ENCODE data around the gene DBNDD1.

The DBNDD1 gene

DNA sequence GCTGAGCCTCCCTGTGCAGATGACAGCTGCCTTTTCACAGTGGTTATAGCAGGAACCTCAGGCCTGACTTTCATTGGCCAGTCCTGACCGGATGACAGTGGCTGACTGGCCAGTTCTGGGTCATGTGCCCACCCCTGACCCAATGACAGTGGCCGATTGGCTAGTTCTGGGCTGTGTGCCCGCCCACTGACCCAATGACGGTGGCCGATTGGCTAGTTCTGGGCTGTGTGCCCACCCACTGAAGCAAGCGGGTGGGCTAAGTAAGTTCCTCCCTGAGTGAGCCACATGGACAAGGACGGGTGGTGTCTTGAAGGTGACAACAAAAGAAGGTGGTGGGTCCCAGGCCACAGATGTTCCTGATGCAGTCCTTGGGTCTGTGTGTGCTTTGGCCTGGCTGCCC, 61.2 kb downstream of the DBNDD1 start:
- no peak for DNase-seq

DNA sequence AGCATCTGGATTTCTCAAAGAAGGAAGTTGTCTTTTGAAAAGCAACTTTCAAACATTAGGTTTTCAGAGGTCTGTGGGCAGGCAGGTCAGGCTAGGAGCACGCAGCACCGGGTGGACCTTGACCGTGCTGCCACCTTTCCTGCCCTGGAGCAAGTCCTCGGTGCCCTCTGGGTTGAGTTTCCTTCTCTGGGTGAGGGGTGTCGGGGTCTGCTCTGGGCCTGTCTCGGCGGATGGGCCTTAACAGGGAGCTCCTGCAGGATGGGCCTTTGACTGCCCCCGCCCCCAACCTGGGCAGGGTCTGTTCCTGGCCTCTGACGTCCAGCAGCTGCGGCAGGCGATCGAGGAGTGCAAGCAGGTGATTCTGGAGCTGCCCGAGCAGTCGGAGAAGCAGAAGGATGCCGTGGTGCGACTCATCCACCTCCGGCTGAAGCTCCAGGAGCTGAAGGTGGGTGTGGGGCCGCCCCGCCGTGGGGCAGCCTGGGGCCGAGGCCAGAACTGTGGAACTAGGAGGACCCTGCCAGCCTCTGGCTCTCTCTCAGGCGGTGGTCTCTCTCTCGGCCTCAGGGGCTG, 62.0 kb downstream of the DBNDD1 start:
- DNase-seq = no peak

DNA sequence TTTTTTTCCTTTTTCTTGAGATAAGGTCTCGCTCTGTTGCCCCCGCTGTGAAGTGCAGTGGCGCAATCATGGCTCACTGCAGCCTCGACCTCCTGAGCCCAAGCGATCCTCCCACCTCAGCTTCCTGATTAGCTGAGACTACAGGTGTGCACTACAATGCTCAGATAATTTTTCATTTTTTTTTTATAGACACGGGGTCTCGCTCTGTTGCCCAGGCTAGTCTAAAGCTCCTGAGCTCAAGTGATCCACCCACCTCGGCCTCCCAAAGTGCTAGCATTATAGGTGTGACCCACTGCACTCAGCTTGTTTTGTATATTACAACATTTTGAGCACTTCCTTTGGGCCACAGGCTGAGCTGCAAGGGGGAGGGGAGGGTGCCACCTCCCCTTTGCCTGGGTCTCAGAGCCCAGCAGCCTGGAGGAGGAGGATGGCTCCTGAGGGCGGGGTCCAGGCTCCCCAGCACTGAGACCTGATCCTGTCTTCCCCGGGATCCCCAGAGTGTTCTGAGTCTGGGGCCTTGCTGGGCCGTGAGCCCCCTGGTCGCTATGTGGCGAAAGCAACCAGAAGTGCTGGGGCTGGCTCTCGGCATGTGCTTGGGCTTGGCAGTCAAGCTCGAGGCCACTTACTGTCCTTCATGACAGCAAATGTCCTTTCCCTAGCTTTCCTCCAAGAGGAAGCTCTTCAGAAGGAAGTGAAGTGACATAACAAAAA, 62.6 kb downstream of the DBNDD1 start:
- no peak for DNase-seq

DNA sequence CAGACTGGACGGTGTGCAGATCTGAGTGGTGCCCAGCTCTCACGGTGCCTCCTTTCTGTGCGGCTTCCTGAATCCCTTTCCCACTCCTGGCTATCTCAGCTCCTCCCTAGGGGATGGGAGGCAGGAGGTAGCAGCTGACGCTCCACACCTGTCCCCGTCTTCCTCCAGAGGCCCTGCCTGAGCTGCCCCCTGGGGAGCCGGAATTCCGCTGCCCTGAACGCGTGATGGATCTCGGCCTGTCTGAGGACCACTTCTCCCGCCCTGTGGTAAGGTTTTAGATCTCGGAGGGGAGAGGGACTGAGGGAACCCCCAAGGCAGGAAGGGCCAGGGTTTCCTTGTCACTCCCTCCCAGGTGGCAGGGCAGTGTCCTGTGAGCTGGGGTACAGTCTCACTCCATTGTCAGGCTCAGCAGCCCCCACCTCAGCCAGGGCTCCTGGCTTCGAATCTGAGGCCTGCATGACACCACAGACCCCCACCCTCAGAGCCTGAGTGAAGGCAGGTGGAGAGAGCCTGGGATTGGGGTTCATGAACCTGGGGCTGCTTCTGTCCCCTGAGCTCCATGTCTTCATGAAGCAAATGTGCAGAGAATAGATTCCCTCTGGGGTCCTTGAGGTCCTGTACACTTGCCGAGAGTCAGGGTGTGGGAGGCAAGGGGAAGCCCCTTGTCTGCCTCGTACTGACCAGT, 64.1 kb downstream of the DBNDD1 start:
- no peak for DNase-seq

All from NCI-H1436 treated with DMSO at 0.1 percent for 48 hours (cell line).